GM19238 (cell line): ENCODE data around the gene HLA-DQA2.
A peak's percentile ranks its signal among the peaks of the same experiment; 100 is the strongest.
"Not testable (repeated sequence)": the region's sequence is repeated elsewhere in the genome, so short reads cannot be mapped to it uniquely, and the experiment has no call there.

ENCODE experiments used
- DNase-seq: peaks from one replicate; pipeline ENCODE4 v3.0.0; 2011; ENCODE audit warnings: low spot score; ENCODE audit not compliant: insufficient read length

The HLA-DQA2 gene

GRCh38 chr6:32779036-32779435 is 37.8 kb downstream of the HLA-DQA2 start:
- no peak for DNase-seq

GRCh38 chr6:32782923-32783322 is 41.7 kb downstream of the HLA-DQA2 start:
- DNase-seq = not testable (repeated sequence)

- peak; percentile 32 for DNase-seq
Measured at GRCh38 chr6:32785781-32786533, 44.8 kb downstream of the HLA-DQA2 start.

GRCh38 chr6:32790306-32790705 is 49.1 kb downstream of the HLA-DQA2 start:
- no peak for DNase-seq

GRCh38 chr6:32792901-32793435 is 51.8 kb downstream of the HLA-DQA2 start:
- DNase-seq = no peak

GRCh38 chr6:32794510-32794909 is 53.3 kb downstream of the HLA-DQA2 start:
- no peak for DNase-seq
